ENCODE measurements around the gene ZNF594. TPM values are rescaled to one million over a fixed set of nuclear protein-coding genes. Genes with fewer than 3 reads are reported as not detected.
"Not testable (repeated sequence)": the region's sequence is repeated elsewhere in the genome, so short reads cannot be mapped to it uniquely, and the experiment has no call there.

The ZNF594 gene
- total and polyA plus RNA-seq, 4 donors, result 1.6 to 14.4 (median 5.0) TPM

DNA sequence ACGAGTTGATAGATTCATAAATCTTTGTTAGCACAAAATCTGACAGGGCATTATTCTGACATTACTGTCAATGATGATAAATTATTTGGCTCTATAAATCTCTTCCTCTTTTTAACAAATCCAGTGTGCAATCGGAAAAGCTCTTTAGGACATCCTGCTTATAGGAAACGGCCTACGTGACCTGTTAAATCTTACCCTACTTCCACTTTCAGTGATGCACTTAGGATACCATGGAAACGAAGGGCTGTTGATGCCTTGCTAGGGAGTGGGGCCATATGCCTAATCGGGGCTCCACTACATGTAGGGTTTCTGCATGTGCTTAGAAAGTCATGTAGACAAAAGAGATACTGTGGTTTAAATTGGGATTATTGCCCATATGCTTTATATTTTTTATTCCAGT lies 27.2 kb downstream of the ZNF594 start:
- H3K27ac ChIP-seq (ENCODE audit: low read depth in 1 of 2, low read length in 1 of 2), result no peak overlapping the region
- no peak overlapping the region for H3K9ac ChIP-seq (ENCODE audit: insufficient read depth in 1 of 2, low read length in 2 of 2)
- 51 to 56% methylated on average over 6 of the region's 6 CpGs for WGBS, 2 donors
- no peaks in the 10 kb centered on the region for H3K36me3 ChIP-seq (ENCODE audit: control insufficient read depth in 4 of 4, insufficient read depth in 4 of 4, low read length in 4 of 4)
- H3K27me3 ChIP-seq (ENCODE audit: control insufficient read depth in 3 of 3, insufficient read depth in 3 of 3, low read length in 2 of 3), result no peaks in the 10 kb centered on the region
- no peaks in the 10 kb centered on the region for H3K9me3 ChIP-seq (ENCODE audit: control insufficient read depth in 4 of 4, insufficient read depth in 3 of 4, low read length in 3 of 4)
- TF ChIP-seq, protein P1, sequence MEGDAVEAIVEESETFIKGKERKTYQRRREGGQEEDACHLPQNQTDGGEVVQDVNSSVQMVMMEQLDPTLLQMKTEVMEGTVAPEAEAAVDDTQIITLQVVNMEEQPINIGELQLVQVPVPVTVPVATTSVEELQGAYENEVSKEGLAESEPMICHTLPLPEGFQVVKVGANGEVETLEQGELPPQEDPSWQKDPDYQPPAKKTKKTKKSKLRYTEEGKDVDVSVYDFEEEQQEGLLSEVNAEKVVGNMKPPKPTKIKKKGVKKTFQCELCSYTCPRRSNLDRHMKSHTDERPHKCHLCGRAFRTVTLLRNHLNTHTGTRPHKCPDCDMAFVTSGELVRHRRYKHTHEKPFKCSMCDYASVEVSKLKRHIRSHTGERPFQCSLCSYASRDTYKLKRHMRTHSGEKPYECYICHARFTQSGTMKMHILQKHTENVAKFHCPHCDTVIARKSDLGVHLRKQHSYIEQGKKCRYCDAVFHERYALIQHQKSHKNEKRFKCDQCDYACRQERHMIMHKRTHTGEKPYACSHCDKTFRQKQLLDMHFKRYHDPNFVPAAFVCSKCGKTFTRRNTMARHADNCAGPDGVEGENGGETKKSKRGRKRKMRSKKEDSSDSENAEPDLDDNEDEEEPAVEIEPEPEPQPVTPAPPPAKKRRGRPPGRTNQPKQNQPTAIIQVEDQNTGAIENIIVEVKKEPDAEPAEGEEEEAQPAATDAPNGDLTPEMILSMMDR (IDR thresholded peaks at IDR 0.05; ENCODE audit: control extremely low read depth, extremely low read depth), result no peak
- ATAC-seq (ENCODE audit: insufficient read depth, low FRiP score), result no peak
- no peak overlapping the region for H3K4me3 ChIP-seq
- DNase-seq, result no peak
- H3K4me1 ChIP-seq (ENCODE audit: control insufficient read depth in 5 of 5, insufficient read depth in 5 of 5, low read length in 5 of 5), result no peaks in the 10 kb centered on the region

- not testable (repeated sequence) for DNase-seq; H3K27ac ChIP-seq (ENCODE audit: low read depth in 1 of 2, low read length in 1 of 2); ATAC-seq (ENCODE audit: insufficient read depth, low FRiP score); H3K9me3 ChIP-seq (ENCODE audit: control insufficient read depth in 4 of 4, insufficient read depth in 3 of 4, low read length in 3 of 4); H3K27me3 ChIP-seq (ENCODE audit: control insufficient read depth in 3 of 3, insufficient read depth in 3 of 3, low read length in 2 of 3); H3K4me3 ChIP-seq; H3K36me3 ChIP-seq (ENCODE audit: control insufficient read depth in 4 of 4, insufficient read depth in 4 of 4, low read length in 4 of 4); H3K9ac ChIP-seq (ENCODE audit: insufficient read depth in 1 of 2, low read length in 2 of 2); H3K4me1 ChIP-seq (ENCODE audit: control insufficient read depth in 5 of 5, insufficient read depth in 5 of 5, low read length in 5 of 5)
- 81 to 87% methylated on average over 3 of the region's 3 CpGs for WGBS, 2 donors
Observed at GRCh38 chr17:5161793-5162192, 29.9 kb downstream of the ZNF594 start.

GRCh38 chr17:5160702-5161101 lies 31.0 kb downstream of the ZNF594 start:
- H3K27me3 ChIP-seq (ENCODE audit: control insufficient read depth in 3 of 3, insufficient read depth in 3 of 3, low read length in 2 of 3); H3K4me1 ChIP-seq (ENCODE audit: control insufficient read depth in 5 of 5, insufficient read depth in 5 of 5, low read length in 5 of 5); H3K9ac ChIP-seq (ENCODE audit: insufficient read depth in 1 of 2, low read length in 2 of 2); H3K4me3 ChIP-seq; H3K27ac ChIP-seq (ENCODE audit: low read depth in 1 of 2, low read length in 1 of 2); ATAC-seq (ENCODE audit: insufficient read depth, low FRiP score); H3K36me3 ChIP-seq (ENCODE audit: control insufficient read depth in 4 of 4, insufficient read depth in 4 of 4, low read length in 4 of 4); H3K9me3 ChIP-seq (ENCODE audit: control insufficient read depth in 4 of 4, insufficient read depth in 3 of 4, low read length in 3 of 4); DNase-seq: not testable (repeated sequence)
- WGBS, 2 donors, result 83 to 88% methylated on average over 1 of the region's 1 CpG

DNA sequence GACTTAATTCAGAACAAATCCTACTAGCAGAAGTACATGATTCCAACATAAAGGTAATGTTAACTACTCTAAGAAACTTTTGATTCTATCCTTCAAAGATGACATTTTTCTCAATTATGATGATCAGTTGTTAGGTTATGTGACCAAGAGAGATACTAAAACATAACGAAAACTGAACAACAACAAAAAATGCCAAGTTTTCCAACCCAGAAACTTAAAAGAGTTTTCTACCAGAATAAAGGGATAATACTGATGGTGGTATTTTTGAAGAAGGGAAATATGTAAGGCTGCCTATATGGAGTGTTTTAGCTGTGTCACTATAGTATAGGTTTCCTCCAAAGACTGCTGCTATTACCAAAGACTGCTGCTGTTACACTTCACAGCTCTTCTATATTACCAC lies 45.5 kb downstream of the ZNF594 start:
- H3K9ac ChIP-seq (ENCODE audit: insufficient read depth in 1 of 2, low read length in 2 of 2); H3K4me1 ChIP-seq (ENCODE audit: control insufficient read depth in 5 of 5, insufficient read depth in 5 of 5, low read length in 5 of 5); H3K9me3 ChIP-seq (ENCODE audit: control insufficient read depth in 4 of 4, insufficient read depth in 3 of 4, low read length in 3 of 4); ATAC-seq (ENCODE audit: insufficient read depth, low FRiP score); H3K4me3 ChIP-seq; DNase-seq; H3K27ac ChIP-seq (ENCODE audit: low read depth in 1 of 2, low read length in 1 of 2); H3K36me3 ChIP-seq (ENCODE audit: control insufficient read depth in 4 of 4, insufficient read depth in 4 of 4, low read length in 4 of 4); H3K27me3 ChIP-seq (ENCODE audit: control insufficient read depth in 3 of 3, insufficient read depth in 3 of 3, low read length in 2 of 3): not testable (repeated sequence)
- 94 to 95% methylated on average over 1 of the region's 1 CpG for WGBS, 2 donors

DNA sequence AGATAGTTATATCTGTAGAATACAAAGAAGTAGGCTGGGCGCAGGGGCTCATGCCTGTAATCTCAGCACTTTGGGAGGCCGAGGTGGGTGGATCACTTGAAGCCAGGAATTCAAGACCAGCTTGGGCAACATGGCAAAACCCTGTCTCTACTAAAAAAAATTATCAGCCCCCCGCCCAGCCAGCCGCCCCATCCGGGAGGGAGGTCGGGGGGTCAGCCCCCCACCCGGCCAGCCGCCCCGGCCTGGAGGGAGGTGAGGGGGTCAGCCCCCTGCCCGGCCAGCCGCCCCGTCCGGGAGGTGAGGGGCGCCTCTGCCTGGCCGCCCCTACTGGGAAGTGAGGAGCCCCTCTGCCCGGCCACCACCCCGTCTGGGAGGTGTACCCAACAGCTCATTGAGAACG lies 48.8 kb downstream of the ZNF594 start:
- not testable (repeated sequence) for DNase-seq; H3K9me3 ChIP-seq (ENCODE audit: control insufficient read depth in 4 of 4, insufficient read depth in 3 of 4, low read length in 3 of 4); H3K4me3 ChIP-seq; H3K36me3 ChIP-seq (ENCODE audit: control insufficient read depth in 4 of 4, insufficient read depth in 4 of 4, low read length in 4 of 4); H3K27ac ChIP-seq (ENCODE audit: low read depth in 1 of 2, low read length in 1 of 2); H3K27me3 ChIP-seq (ENCODE audit: control insufficient read depth in 3 of 3, insufficient read depth in 3 of 3, low read length in 2 of 3); H3K9ac ChIP-seq (ENCODE audit: insufficient read depth in 1 of 2, low read length in 2 of 2); ATAC-seq (ENCODE audit: insufficient read depth, low FRiP score); H3K4me1 ChIP-seq (ENCODE audit: control insufficient read depth in 5 of 5, insufficient read depth in 5 of 5, low read length in 5 of 5)
- WGBS, 2 donors, result 92 to 93% methylated on average over 13 to 15 of the region's 18 CpGs

Data from lung (tissue), 12 donors.